Skeletal muscle satellite cell (primary cell): ENCODE measurements around the gene SMOC2.

Source experiments
- H3K27me3 ChIP-seq: 2 replicates; pipeline ENCODE4 v1.7.0; 2013; ENCODE audit warnings: low read length; ENCODE audit not compliant: control insufficient read depth, insufficient read depth
- H3K36me3 ChIP-seq: 2 replicates; pipeline ENCODE4 v1.7.0; 2013; ENCODE audit warnings: mild to moderate bottlenecking, control low read depth, low read length; ENCODE audit not compliant: insufficient read depth
- H3K4me1 ChIP-seq: 2 replicates; pipeline ENCODE4 v1.7.0; 2013; ENCODE audit warnings: low read length; ENCODE audit not compliant: control insufficient read depth, insufficient read depth
- H3K4me2 ChIP-seq: 2 replicates; pipeline ENCODE4 v1.7.0; 2013; ENCODE audit warnings: mild to moderate bottlenecking, low read length
- H3K4me3 ChIP-seq: 2 replicates; pipeline ENCODE4 v1.7.0; 2013; ENCODE audit warnings: low read length
- H3K9ac ChIP-seq: 2 replicates; pipeline ENCODE4 v1.7.0; 2013; ENCODE audit warnings: mild to moderate bottlenecking, low read depth, low read length, moderate library complexity
- H3K9me3 ChIP-seq: replicated peaks from 2 replicates; pipeline ENCODE4 v1.7.0; 2013; ENCODE audit warnings: mild to moderate bottlenecking, control low read depth, low read length

SMOC2 gene

GRCh38 chr6:168432196-168432595, 8.8 kb upstream of the SMOC2 start:
- no peaks in the 10 kb centered on the region for H3K4me1 ChIP-seq
- no peak overlapping the region for H3K9ac ChIP-seq
- H3K36me3 ChIP-seq: no peaks in the 10 kb centered on the region
- no peak overlapping the region for H3K4me2 ChIP-seq
- H3K27me3 ChIP-seq: no peaks in the 10 kb centered on the region
- H3K4me3 ChIP-seq: no peak overlapping the region
- H3K9me3 ChIP-seq: peaks cover 21% of the 10 kb centered on the region

- no peak overlapping the region for H3K9ac ChIP-seq
- no peaks in the 10 kb centered on the region for H3K4me1 ChIP-seq
- no peaks in the 10 kb centered on the region for H3K36me3 ChIP-seq
- H3K27me3 ChIP-seq: no peaks in the 10 kb centered on the region
- H3K9me3 ChIP-seq: peaks cover 20% of the 10 kb centered on the region
- no peak overlapping the region for H3K4me3 ChIP-seq
- H3K4me2 ChIP-seq: no peak overlapping the region
These were observed 7.1 kb upstream of the SMOC2 start for GRCh38 chr6:168433898-168434297.

GRCh38 chr6:168434505-168434904, 6.5 kb upstream of the SMOC2 start:
- Histone ChIP-seq H3K36me3 (no peaks in the 10 kb centered on the region), H3K9me3 (peaks cover 15% of the 10 kb centered on the region), H3K27me3 (no peaks in the 10 kb centered on the region), H3K4me1 (no peaks in the 10 kb centered on the region), H3K9ac (no peak overlapping the region), H3K4me2 (no peak overlapping the region), H3K4me3 (no peak overlapping the region)

GRCh38 chr6:168437751-168438150, 3.2 kb upstream of the SMOC2 start:
- no peaks in the 10 kb centered on the region for H3K4me1 ChIP-seq
- H3K36me3 ChIP-seq: no peaks in the 10 kb centered on the region
- no peaks in the 10 kb centered on the region for H3K27me3 ChIP-seq
- no peak overlapping the region for H3K9ac ChIP-seq
- H3K4me3 ChIP-seq: no peak overlapping the region
- no peak overlapping the region for H3K4me2 ChIP-seq
- H3K9me3 ChIP-seq: peaks cover 9% of the 10 kb centered on the region

GRCh38 chr6:168438783-168439520, 2.0 kb upstream of the SMOC2 start:
- H3K4me3 ChIP-seq: no peak overlapping the region
- no peaks in the 10 kb centered on the region for H3K27me3 ChIP-seq

DNA sequence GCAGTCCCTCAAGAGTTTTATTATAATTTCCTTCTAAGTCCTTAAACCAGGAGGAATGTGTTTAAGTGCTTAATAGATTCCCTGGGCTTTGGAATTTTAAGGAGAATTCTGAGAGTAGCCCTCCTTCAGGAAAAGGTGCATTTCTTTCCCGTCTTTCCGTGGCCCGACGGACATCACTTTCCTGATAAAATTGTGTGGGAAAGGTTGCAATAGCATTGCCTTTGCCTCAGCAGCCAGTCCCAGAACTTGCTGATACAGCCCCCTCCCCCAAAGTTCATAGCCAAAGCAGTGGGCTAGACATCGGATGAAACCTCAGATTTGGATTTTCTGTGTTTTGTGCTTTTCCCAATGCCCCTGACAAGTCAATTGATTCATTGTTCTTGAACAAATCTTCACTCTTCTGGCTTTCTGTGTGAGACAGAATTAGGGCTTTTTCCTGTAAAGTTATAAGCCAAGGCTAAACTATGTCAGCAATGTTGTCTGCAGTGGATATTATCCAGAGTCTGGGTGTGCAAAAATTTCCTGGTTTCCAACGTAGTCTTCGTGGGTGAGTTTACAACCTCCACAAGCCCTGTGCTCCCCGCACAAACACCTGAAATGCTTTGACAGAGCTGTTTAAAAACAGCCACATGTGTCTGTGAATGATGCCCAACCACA, 1.1 kb upstream of the SMOC2 start:
- no peak overlapping the region for H3K9ac ChIP-seq
- no peaks in the 10 kb centered on the region for H3K27me3 ChIP-seq
- no peak overlapping the region for H3K4me3 ChIP-seq
- peaks cover 7% of the 10 kb centered on the region for H3K9me3 ChIP-seq
- H3K4me2 ChIP-seq: no peak overlapping the region
- no peaks in the 10 kb centered on the region for H3K4me1 ChIP-seq
- H3K36me3 ChIP-seq: no peaks in the 10 kb centered on the region

More at GRCh38 chr6:168438783-168439520, 2.0 kb upstream of the SMOC2 start:
- Histone ChIP-seq H3K36me3 (no peaks in the 10 kb centered on the region), H3K4me2 (no peak overlapping the region), H3K9me3 (peaks cover 9% of the 10 kb centered on the region), H3K9ac (no peak overlapping the region), H3K4me1 (no peaks in the 10 kb centered on the region)

- Histone ChIP-seq H3K36me3 (no peaks in the 10 kb centered on the region), H3K4me2 (no peak overlapping the region), H3K27me3 (no peaks in the 10 kb centered on the region), H3K4me3 (no peak overlapping the region), H3K9ac (no peak overlapping the region), H3K9me3 (no peaks in the 10 kb centered on the region), H3K4me1 (no peaks in the 10 kb centered on the region)
These were observed 729 bp downstream of the SMOC2 start for GRCh38 chr6:168441434-168442391.

GRCh38 chr6:168442646-168443045, 1.7 kb downstream of the SMOC2 start:
- H3K4me1 ChIP-seq: no peaks in the 10 kb centered on the region
- H3K4me3 ChIP-seq: no peak overlapping the region
- no peak overlapping the region for H3K4me2 ChIP-seq
- H3K27me3 ChIP-seq: no peaks in the 10 kb centered on the region
- no peaks in the 10 kb centered on the region for H3K9me3 ChIP-seq
- no peaks in the 10 kb centered on the region for H3K36me3 ChIP-seq
- no peak overlapping the region for H3K9ac ChIP-seq

- Histone ChIP-seq H3K9me3 (no peaks in the 10 kb centered on the region), H3K27me3 (no peaks in the 10 kb centered on the region), H3K9ac (no peak overlapping the region), H3K4me2 (no peak overlapping the region), H3K36me3 (no peaks in the 10 kb centered on the region), H3K4me3 (no peak overlapping the region), H3K4me1 (no peaks in the 10 kb centered on the region)
These were observed 6.3 kb downstream of the SMOC2 start for GRCh38 chr6:168447282-168447681.

- Histone ChIP-seq H3K36me3 (no peaks in the 10 kb centered on the region), H3K27me3 (no peaks in the 10 kb centered on the region), H3K9ac (no peak overlapping the region), H3K9me3 (no peaks in the 10 kb centered on the region), H3K4me3 (no peak overlapping the region), H3K4me2 (no peak overlapping the region), H3K4me1 (no peaks in the 10 kb centered on the region)
These were observed 6.7 kb downstream of the SMOC2 start for GRCh38 chr6:168447700-168448099.

GRCh38 chr6:168448243-168448855, 7.4 kb downstream of the SMOC2 start:
- Histone ChIP-seq H3K4me2 (no peak overlapping the region), H3K9ac (no peak overlapping the region), H3K4me3 (no peak overlapping the region)

More at GRCh38 chr6:168448243-168448855, 7.4 kb downstream of the SMOC2 start:
- Histone ChIP-seq H3K27me3 (no peaks in the 10 kb centered on the region), H3K36me3 (no peaks in the 10 kb centered on the region), H3K9me3 (no peaks in the 10 kb centered on the region), H3K4me1 (no peaks in the 10 kb centered on the region)
